ENCODE measurements around the gene NDUFB8.
"Not testable (repeated sequence)": the region's sequence is repeated elsewhere in the genome, so short reads cannot be mapped to it uniquely, and the experiment has no call there.

DNA sequence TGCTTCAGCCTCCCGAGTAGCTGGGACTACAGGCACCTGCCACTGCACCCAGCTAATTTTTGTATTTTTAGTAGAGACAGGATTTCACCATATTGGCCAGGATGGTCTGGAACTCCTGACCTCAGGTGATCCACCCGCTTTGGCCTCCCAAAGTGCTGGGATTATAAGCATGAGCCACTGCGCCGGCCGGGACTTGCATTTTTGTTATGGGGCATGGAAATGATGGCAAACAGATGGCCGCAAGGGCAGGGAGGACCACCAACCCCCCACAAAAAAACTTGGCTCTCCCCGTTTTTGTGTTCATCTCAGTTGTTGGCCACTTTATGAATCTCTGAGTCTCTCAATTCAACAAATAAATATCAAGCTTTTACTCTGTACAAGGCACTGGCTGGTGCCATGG is 45.5 kb upstream of the NDUFB8 start:
- TF ChIP-seq, protein P1, sequence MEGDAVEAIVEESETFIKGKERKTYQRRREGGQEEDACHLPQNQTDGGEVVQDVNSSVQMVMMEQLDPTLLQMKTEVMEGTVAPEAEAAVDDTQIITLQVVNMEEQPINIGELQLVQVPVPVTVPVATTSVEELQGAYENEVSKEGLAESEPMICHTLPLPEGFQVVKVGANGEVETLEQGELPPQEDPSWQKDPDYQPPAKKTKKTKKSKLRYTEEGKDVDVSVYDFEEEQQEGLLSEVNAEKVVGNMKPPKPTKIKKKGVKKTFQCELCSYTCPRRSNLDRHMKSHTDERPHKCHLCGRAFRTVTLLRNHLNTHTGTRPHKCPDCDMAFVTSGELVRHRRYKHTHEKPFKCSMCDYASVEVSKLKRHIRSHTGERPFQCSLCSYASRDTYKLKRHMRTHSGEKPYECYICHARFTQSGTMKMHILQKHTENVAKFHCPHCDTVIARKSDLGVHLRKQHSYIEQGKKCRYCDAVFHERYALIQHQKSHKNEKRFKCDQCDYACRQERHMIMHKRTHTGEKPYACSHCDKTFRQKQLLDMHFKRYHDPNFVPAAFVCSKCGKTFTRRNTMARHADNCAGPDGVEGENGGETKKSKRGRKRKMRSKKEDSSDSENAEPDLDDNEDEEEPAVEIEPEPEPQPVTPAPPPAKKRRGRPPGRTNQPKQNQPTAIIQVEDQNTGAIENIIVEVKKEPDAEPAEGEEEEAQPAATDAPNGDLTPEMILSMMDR (IDR thresholded peaks at IDR 0.05), result not testable (repeated sequence)
- TF ChIP-seq EZH2 (IDR thresholded peaks at IDR 0.05), result not testable (repeated sequence)
